Body of pancreas (tissue), 4 donors: ENCODE measurements around the gene ITIH3. TPM values are rescaled to one million over a fixed set of nuclear protein-coding genes. Genes with fewer than 3 reads are reported as not detected.

Source experiments
- ATAC-seq: fragments of 150-250 bp; one replicate; pipeline ENCODE4 v1.9.1; 2016
- DNase-seq, 4 donors: peaks; one replicate each; pipeline ENCODE4 v3.0.0-alpha.2; 2019
- H3K27ac ChIP-seq, 4 donors: fragments of 200-600 bp; sonication (generic); 1 replicate in 3 of 4; 2 replicates in 1 of 4; pipeline versions ENCODE4 v1.5.1 to v1.6.1; 2016 to 2019; ENCODE audit warnings: mild to moderate bottlenecking in 1 of 4, mixed read lengths in 1 of 4, moderate library complexity in 1 of 4
- H3K27me3 ChIP-seq, 2 donors: fragments of 200-600 bp; sonication (generic); one replicate each; pipeline ENCODE4 v1.6.0; 2016; ENCODE audit warnings: mild to moderate bottlenecking in 1 of 2
- H3K36me3 ChIP-seq, 2 donors: fragments of 200-600 bp; sonication (generic); replicated peaks in 1 of 2; 2 replicates each; pipeline ENCODE4 v1.5.1; 2016; ENCODE audit warnings: low read depth in 2 of 2; ENCODE audit not compliant: insufficient read depth in 1 of 2
- H3K4me1 ChIP-seq: fragments of 200-600 bp; sonication (generic); one replicate; pipeline ENCODE4 v1.6.0; 2016
- H3K4me3 ChIP-seq, 2 donors: fragments of 200-600 bp; sonication (generic); 1 replicate in 1 of 2; 2 replicates in 1 of 2; pipeline ENCODE4 v1.5.1; 2016 to 2019
- H3K9me3 ChIP-seq, 3 donors: fragments of 200-600 bp; sonication (generic); 1 replicate in 2 of 3; 2 replicates in 1 of 3; pipeline ENCODE4 v1.5.1; 2016
- CTCF ChIP-seq, 7 experiments: fragments of 450-650 bp in 4 of 7; fragments of 200-600 bp in 3 of 7; sonication (generic) in 3 of 7; IDR thresholded peaks; one replicate each; pipeline ENCODE4 v1.5.1; 2016 to 2019; ENCODE audit warnings: antibody characterized with exemption in 7 of 7
- POLR2A ChIP-seq, 3 donors: fragments of 450-650 bp; IDR thresholded peaks; one replicate each; pipeline ENCODE4 v1.6.1; 2016; ENCODE audit warnings: antibody characterized with exemption in 3 of 3, mild to moderate bottlenecking in 2 of 3
- WGBS, 2 donors: methylation state at CpG; one replicate each; pipeline ENCODE4 v1.1.5; 2017; 5-methylcytosine and 5-hydroxymethylcytosine counted together
- intact Hi-C: fragments of 100-400 bp; cut with DNase I; formaldehyde crosslinking; loops from one replicate; pipeline ENCODE4 v1.15.1; 2023
- total RNA-seq, 2 donors: library from RNA; depleted of rRNA; stranded (reverse); fragments of >200 nt; gene quantifications; one replicate each; pipeline ENCODE4 v1.1.0, GENCODE V29; 2016

Gene ITIH3
- total RNA-seq, 2 donors from 2014 or later, result 1.6 TPM; not detected in 1

GRCh38 chr3:52810923-52811322 lies 16.3 kb downstream of the ITIH3 start:
- ATAC-seq (no peak), DNase-seq (no peak)
- Histone ChIP-seq H3K4me1 (no peaks in the 10 kb centered on the region), H3K27ac (no peak overlapping the region), H3K9me3 (no peaks in the 10 kb centered on the region), H3K36me3 (no peaks in the 10 kb centered on the region), H3K4me3 (no peak overlapping the region), H3K27me3 (no peaks in the 10 kb centered on the region)
- WGBS, 2 donors, result 80 to 88% methylated on average over 11 of the region's 11 CpGs
- no peak for TF ChIP-seq CTCF (IDR thresholded peaks at IDR 0.05)
- TF ChIP-seq POLR2A (IDR thresholded peaks at IDR 0.05), result no peak
- intact Hi-C loops, result no loop called here

GRCh38 chr3:52811452-52812011 lies 16.9 kb downstream of the ITIH3 start:
- intact Hi-C loops, result no loop called here
- H3K4me3 ChIP-seq, result no peak overlapping the region
- no peaks in the 10 kb centered on the region for H3K27me3 ChIP-seq
- TF ChIP-seq POLR2A (IDR thresholded peaks at IDR 0.05) (no peak), CTCF (IDR thresholded peaks at IDR 0.05) (no peak)
- H3K9me3 ChIP-seq, result no peaks in the 10 kb centered on the region
- 38 to 55% methylated on average over 1 to 7 of the region's 7 CpGs for WGBS, 2 donors
- ATAC-seq (no peak), DNase-seq (no peak)
- H3K27ac ChIP-seq, result no peak overlapping the region
- H3K36me3 ChIP-seq, result no peaks in the 10 kb centered on the region
- H3K4me1 ChIP-seq, result no peaks in the 10 kb centered on the region

GRCh38 chr3:52813810-52814209 lies 19.2 kb downstream of the ITIH3 start:
- no peaks in the 10 kb centered on the region for H3K27me3 ChIP-seq
- H3K27ac ChIP-seq, result no peak overlapping the region
- ATAC-seq, result no peak
- no peak for TF ChIP-seq CTCF (IDR thresholded peaks at IDR 0.05)
- no peak for TF ChIP-seq POLR2A (IDR thresholded peaks at IDR 0.05)
- no peaks in the 10 kb centered on the region for H3K4me1 ChIP-seq
- no peaks in the 10 kb centered on the region for H3K36me3 ChIP-seq
- intact Hi-C loops, result no loop called here
- no peaks in the 10 kb centered on the region for H3K9me3 ChIP-seq
- no peak for DNase-seq
- 75 to 88% methylated on average over 2 to 8 of the region's 8 CpGs for WGBS, 2 donors
- H3K4me3 ChIP-seq, result no peak overlapping the region

- Histone ChIP-seq H3K27ac (no peak overlapping the region), H3K9me3 (no peaks in the 10 kb centered on the region), H3K4me3 (no peak overlapping the region), H3K27me3 (no peaks in the 10 kb centered on the region), H3K36me3 (no peaks in the 10 kb centered on the region), H3K4me1 (no peaks in the 10 kb centered on the region)
- ATAC-seq, result no peak
- TF ChIP-seq CTCF (IDR thresholded peaks at IDR 0.05) (no peak), POLR2A (IDR thresholded peaks at IDR 0.05) (no peak)
- DNase-seq, result no peak
- 82% methylated on average over 6 of the region's 6 CpGs; no CpG with 5 or more reads in 1 of the 2 donors for WGBS, 2 donors
- intact Hi-C loops, result no loop called here
These were observed 21.6 kb downstream of the ITIH3 start for GRCh38 chr3:52816199-52816598.

GRCh38 chr3:52816654-52817053 lies 22.1 kb downstream of the ITIH3 start:
- no peaks in the 10 kb centered on the region for H3K4me1 ChIP-seq
- WGBS, 2 donors, result 89 to 95% methylated on average over 9 to 10 of the region's 10 CpGs
- H3K27me3 ChIP-seq, result no peaks in the 10 kb centered on the region
- no peaks in the 10 kb centered on the region for H3K36me3 ChIP-seq
- no peak overlapping the region for H3K27ac ChIP-seq
- intact Hi-C loops, result no loop called here
- no peak for DNase-seq
- no peaks in the 10 kb centered on the region for H3K9me3 ChIP-seq
- no peak for ATAC-seq
- TF ChIP-seq POLR2A (IDR thresholded peaks at IDR 0.05) (no peak), CTCF (IDR thresholded peaks at IDR 0.05) (no peak)
- no peak overlapping the region for H3K4me3 ChIP-seq
